Bronchial epithelial cell (primary cell): Measurements from ENCODE around the gene IQCH. TPM values are rescaled to one million over a fixed set of nuclear protein-coding genes. Genes with fewer than 3 reads are reported as not detected.

ENCODE experiments used
- DNase-seq: peaks from one replicate; pipeline ENCODE4 v3.0.0-alpha.2; 2010; ENCODE audit warnings: low read depth
- FAIRE-seq: peaks from 2 replicates; lab custom pipeline; 2011; peaks lifted over from hg19 to GRCh38; lab: Jason Lieb, UNC
- H3K27me3 ChIP-seq: 2 replicates; pipeline ENCODE4 v1.5.1; 2011; ENCODE audit warnings: low read length; ENCODE audit not compliant: control insufficient read depth, insufficient read depth
- H3K36me3 ChIP-seq: 2 replicates; pipeline ENCODE4 v1.5.1; 2011; ENCODE audit warnings: low read length; ENCODE audit not compliant: control insufficient read depth, insufficient read depth
- H3K4me3 ChIP-seq: 2 replicates; pipeline ENCODE4 v1.5.1; 2011; ENCODE audit warnings: mild to moderate bottlenecking, low read depth, low read length, control low read depth
- total RNA-seq: library from RNA; depleted of rRNA; stranded (reverse); fragments of >200 nt; gene quantifications from 2 replicates; pipeline ENCODE4 v1.2.1, GENCODE V29; 2014
- TF ChIP-seq, protein P1 (sequence below): IDR thresholded peaks from 2 replicates; pipeline ENCODE4 v1.5.1; 2011; ENCODE audit warnings: mild to moderate bottlenecking, moderate library complexity, low read length, control low read depth, inconsistent platforms; ENCODE audit not compliant: insufficient read depth, severe bottlenecking

The IQCH gene
- total RNA-seq, 1 donor from 2014 or later = 1.1 TPM

DNA sequence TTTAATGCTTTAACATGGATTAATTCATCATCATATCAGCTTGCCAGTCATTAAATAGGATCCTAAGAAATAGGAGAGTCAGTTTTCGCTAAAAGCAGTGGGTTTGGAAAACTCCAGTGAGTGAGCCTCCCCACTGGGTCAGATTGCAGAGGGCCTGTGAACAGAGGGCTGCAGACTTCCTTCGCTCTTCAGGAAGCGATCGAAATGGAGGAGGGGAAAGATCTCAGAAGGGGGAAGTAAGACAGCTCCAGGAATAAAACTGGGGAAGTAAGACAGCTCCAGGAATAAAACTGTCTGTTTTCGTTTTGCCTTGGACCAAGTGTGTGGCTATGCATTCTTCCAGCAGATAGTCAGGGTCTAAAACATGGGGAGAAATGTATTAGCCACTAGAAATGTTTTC lies 141.5 kb downstream of the IQCH start:
- TF ChIP-seq, protein P1, sequence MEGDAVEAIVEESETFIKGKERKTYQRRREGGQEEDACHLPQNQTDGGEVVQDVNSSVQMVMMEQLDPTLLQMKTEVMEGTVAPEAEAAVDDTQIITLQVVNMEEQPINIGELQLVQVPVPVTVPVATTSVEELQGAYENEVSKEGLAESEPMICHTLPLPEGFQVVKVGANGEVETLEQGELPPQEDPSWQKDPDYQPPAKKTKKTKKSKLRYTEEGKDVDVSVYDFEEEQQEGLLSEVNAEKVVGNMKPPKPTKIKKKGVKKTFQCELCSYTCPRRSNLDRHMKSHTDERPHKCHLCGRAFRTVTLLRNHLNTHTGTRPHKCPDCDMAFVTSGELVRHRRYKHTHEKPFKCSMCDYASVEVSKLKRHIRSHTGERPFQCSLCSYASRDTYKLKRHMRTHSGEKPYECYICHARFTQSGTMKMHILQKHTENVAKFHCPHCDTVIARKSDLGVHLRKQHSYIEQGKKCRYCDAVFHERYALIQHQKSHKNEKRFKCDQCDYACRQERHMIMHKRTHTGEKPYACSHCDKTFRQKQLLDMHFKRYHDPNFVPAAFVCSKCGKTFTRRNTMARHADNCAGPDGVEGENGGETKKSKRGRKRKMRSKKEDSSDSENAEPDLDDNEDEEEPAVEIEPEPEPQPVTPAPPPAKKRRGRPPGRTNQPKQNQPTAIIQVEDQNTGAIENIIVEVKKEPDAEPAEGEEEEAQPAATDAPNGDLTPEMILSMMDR = no peak
- Histone ChIP-seq H3K36me3 (no peaks in the 10 kb centered on the region), H3K4me3 (no peak overlapping the region), H3K27me3 (no peaks in the 10 kb centered on the region)
- FAIRE-seq (no peak), DNase-seq (no peak)

DNA sequence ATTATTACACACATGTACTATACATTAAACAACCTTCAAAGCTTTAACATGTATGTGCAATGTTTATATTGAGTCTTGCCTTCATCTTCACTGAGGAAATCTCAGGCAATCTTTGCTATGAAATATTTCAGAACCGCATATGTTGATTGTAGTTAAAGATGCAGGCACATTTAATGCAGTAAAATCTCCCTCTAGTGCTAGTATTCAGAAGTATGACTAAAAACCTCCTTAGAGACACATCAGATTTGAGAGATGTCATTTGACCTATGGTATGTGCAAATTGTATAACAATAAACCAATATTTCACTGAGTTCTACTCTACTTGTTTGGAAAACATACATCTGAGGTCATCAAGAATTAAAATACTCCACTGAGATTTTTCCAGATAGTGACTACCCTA lies 142.6 kb downstream of the IQCH start:
- Histone ChIP-seq H3K4me3 (no peak overlapping the region), H3K36me3 (no peaks in the 10 kb centered on the region), H3K27me3 (no peaks in the 10 kb centered on the region)
- DNase-seq (no peak), FAIRE-seq (no peak)
- TF ChIP-seq, protein P1 = no peak

- H3K4me3 ChIP-seq = no peak overlapping the region
- no peaks in the 10 kb centered on the region for H3K27me3 ChIP-seq
- FAIRE-seq (no peak), DNase-seq (no peak)
- H3K36me3 ChIP-seq = no peaks in the 10 kb centered on the region
- TF ChIP-seq, protein P1 = no peak
Measured at GRCh38 chr15:67399925-67400324, 145.3 kb downstream of the IQCH start.

DNA sequence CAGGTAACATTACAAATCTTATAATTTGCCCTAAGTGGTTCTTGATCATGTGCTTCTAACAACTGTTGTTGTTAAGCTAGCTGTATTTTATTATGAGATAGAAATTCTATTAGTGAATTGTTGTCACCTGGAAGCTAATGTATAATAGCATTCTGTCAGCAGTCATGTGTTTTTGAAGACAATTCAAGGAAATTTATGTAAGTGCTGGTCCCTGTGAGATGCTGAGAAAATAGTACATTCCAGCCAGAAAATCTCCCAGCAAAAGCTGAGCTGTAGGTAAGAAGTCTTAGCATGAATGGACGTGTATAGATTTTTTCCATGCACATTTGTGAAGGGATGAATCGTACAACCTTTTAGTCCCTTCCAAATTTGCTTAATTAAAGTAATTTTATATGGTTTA lies 146.3 kb downstream of the IQCH start:
- Histone ChIP-seq H3K27me3 (no peaks in the 10 kb centered on the region), H3K4me3 (no peak overlapping the region), H3K36me3 (no peaks in the 10 kb centered on the region)
- DNase-seq (no peak), FAIRE-seq (no peak)
- TF ChIP-seq, protein P1 = no peak

DNA sequence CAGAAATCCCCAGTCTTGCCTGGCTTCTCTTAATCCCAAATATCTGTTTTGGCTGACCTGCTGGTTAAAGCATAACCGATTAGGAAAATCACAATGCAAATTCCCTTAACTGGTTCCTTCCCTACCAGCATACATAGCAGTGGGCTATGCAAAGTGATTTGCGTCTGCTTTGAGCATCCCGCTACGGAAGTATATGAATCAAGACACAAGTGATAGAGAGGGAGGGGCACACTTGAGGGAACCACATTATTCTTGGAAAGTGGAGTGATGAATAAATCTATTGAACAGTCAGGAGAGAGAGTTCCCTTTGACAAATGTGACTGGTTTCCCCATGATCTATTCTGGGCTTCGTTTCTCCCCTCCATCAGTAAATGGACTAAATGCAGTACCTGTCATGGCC lies 146.8 kb downstream of the IQCH start:
- FAIRE-seq (peak; percentile 47), DNase-seq (no peak)
- H3K36me3 ChIP-seq = no peaks in the 10 kb centered on the region
- no peak overlapping the region for H3K4me3 ChIP-seq
- H3K27me3 ChIP-seq = no peaks in the 10 kb centered on the region
- TF ChIP-seq, protein P1 = no peak

DNA sequence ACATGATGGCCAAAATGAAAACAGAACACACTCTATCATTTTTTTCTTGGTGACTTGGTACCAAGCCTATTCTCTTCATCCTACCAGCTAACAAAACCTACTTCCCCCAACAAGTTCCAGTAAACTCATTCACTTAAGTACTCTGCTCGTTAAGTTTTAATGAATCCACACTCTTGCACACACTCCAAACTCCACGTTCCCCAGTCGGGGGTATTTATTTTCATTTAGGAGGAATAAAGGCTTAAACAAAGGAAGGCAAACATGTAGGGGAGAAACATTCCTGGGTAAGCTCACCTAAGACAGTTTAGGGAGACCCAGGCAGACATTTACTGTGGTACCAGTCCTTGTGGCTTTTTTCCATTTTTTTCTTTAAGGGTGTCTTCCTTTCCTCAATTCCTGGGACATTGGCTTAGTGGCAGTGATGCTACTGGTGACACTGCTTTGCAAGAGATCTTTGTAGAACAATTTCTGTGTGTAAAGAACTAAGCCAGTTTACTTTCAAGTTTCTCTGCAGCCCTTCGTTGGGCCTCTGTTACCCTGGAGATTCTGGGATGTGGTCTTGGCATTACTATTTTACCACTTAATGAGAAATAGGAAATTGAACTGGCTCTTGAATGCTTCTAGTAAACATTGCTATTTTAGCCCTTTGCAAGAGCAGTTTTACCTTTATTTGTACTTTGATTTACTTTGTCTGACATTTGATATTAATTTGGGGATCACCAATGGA lies 149.0 kb downstream of the IQCH start:
- Histone ChIP-seq H3K4me3 (no peak overlapping the region), H3K36me3 (no peaks in the 10 kb centered on the region), H3K27me3 (no peaks in the 10 kb centered on the region)
- DNase-seq (no peak), FAIRE-seq (no peak)
- TF ChIP-seq, protein P1 = no peak
